NCI-H82 (cell line): ENCODE results near the gene TOX2.

ENCODE experiments used
- DNase-seq: peaks from one replicate; lab custom pipeline; 2025; lab: John Stamatoyannopoulos, UW

TOX2 gene

DNA sequence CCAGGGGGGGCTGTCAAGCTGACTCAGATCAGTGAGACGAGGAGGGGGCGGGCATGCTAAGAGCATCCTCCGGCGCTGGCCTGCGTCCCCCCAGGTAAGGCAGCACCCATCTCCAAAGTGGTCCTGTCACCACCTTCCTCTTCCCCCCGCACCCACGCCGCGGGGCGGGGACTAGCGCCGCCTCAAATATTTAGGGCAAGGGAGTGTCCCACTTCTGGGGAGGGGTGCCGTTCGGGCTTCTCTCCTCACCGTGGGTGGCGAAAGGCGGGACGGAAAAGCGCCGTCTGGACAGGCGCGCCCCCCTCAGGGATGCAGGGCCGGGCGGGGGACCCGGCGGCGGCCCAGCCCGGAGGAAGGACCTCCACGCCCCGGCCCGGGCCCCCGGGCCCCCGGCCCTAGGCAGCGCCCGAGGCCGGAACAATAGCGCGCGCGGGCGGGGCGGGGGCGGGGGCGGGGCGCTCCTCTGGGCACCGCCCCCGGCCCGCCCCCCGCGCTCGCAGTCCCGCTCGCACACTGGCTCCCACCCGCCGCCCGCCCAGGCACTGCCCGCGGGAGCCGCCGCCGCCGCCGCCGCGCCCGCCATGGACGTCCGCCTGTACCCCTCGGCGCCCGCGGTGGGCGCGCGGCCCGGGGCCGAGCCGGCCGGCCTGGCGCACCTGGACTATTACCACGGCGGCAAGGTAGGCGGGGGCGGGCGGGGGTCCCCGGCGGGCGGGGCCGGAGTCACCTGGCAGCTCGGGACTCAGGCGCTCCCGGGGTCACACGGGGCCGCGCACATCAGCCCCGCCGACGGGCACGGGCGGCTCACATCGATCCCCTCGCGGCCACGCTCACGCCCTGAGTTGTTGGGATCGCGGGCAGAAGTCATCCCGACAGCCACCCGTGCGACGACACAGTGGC, at the start of gene TOX2:
TOX2 (plus strand) TSS at position 542 of the 900 bp plus-strand sequence; CDS start at position 582, 40 bp downstream.
- DNase-seq = peak; percentile 50

DNA sequence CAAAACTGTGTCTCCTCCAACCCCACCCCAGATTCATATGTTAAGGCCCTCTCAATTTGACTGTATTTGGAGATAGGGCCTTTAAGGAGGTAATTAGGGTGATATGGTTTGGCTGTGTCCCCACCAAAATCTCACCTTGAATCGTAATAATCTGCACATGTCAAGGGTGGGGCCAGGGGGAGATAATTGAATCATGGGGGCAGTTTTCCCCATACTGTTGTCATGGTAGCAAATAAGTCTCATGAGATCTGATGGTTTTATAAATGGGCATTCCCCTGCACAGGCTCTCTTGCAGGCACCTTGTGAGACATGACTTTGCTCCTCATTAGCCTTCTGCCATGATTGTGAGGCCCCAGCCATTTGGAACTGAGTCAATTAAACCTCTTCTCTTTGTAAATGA, 46.6 kb upstream of the TOX2 start:
- DNase-seq = no peak

DNA sequence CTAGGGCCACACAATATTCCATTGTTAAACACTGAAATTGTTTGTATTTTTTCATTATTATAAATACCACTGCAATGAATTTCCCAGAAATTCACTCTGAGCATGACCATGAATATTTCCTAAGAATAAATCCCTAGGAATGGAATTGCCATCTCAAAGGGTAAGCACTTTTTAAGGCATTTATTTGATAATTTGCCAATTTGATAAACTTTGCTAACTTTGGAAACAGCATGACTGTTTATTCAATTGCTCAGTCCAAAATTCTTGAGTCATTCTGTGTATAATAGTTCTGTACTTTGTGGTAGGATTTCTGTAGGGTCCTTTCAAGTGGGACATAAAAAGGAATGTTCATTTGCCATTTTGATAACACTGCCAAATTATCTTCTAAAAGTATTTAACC, 44.2 kb upstream of the TOX2 start:
- DNase-seq = no peak

DNA sequence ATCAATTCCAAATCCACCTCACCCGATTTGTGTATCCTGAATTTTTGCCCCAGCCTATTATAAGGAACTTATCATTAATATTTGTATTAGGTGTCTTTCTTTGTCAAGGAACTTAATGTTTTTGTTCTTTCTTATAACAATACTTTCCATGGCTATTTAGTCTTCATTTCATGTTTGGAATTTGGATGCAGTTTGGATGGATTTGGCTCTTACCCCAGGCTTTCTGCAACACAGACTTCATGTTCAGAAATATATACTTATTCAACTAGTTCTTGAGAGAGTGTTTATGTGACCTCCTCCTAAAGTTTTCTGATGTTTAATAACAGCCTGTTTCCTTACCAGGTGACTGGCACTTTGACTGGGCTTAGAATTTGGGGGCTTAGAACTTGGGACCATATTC, 35.9 kb upstream of the TOX2 start:
- no peak for DNase-seq

DNA sequence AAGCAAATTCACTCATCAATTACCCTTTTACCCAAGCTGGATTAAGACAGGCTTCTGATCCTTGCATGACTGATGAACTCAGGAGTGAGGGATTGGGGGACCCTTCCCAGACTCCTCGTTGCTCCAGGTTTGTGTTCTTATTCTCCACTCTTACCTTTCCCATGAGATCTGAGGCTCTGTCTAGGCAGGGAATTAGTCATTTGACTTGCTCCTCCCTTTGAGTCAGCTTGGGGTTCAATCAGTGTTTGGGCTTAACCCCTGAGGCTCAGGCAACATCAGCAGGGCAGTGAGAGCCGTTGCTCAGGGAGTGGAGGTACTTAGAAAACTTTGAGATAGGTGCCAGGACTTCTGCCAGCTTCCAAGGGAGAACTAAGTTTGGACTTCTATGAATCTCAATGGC, 20.7 kb upstream of the TOX2 start:
- DNase-seq = no peak

- no peak for DNase-seq
Observed at GRCh38 chr20:43894491-43894890, 20.2 kb upstream of the TOX2 start.

DNA sequence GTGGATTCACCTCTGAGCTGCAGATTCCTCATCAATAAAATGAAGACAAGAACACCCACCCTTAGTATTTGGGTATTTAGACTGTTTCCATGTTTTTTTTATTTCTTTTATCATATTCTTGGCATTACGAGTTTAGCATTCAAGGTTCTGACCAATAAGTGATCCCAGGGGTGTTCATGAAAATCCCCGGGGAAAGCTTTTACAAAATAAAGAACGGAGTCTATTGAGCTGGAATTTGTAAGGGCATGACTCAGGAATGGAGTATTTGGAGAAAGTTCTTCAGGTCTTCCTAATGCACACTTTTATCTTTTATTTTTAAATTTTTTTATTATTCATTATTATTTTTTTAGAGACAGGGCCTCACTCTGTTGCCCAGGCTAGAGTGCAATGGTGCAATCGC, 19.4 kb upstream of the TOX2 start:
- no peak for DNase-seq

DNA sequence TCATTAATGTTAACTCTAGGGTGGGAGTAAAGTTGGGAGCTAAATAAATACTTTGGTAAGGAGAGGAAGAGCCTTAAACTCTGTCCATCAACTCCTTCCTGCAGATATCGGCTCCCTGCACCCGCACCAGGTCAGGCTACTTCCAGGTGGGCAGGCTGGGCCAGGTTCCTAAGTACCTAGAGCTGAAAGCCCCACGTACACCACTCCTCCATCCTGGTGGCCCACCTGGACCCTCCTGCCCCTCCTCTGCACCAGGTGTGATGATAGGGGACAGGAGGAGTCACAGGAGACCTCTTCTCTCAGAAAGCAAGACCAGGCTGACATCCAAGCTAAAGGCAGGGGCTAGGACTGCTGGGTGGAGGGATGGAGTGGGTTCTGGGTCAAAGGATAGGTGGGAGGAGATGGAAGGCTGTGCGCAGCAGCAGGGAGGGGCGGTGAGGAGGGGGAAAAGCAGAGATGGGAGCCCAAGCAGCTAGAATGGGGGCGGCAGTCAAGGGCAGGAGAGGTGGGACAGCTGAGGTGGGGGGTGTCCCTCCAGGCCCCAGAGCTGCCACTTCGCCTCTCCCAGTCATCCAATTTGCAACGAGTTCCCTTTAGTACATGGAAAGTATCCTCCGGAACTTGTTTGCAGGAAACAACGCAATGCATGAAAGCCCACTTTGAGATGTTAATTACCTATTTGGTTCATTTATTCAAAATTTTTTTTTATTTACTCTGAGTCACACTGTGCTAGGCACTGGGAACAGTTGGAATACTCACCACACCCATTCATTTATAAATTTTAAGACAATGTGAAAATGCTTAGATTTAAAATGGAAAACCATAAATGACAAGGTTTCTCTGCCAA, 15.2 kb upstream of the TOX2 start:
- no peak for DNase-seq

DNA sequence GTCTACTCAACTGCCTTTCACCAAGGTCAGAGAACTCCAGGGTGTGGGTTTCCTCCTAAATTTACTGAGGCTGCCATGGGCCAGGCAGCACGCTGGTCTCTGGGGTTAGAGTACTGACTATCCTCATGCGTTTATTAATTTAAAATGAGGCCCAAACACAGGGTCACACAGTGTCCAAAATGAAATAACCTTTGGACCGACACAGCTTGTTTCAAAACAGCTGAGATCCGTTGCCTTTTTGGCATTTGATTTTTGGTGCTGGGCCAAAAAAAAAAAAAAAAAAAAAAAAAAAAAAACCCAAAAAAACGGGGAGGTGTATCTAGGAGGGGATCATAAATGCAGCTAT, 14.6 kb upstream of the TOX2 start:
- DNase-seq = no peak

GRCh38 chr20:43900496-43900895, 14.2 kb upstream of the TOX2 start:
- no peak for DNase-seq

DNA sequence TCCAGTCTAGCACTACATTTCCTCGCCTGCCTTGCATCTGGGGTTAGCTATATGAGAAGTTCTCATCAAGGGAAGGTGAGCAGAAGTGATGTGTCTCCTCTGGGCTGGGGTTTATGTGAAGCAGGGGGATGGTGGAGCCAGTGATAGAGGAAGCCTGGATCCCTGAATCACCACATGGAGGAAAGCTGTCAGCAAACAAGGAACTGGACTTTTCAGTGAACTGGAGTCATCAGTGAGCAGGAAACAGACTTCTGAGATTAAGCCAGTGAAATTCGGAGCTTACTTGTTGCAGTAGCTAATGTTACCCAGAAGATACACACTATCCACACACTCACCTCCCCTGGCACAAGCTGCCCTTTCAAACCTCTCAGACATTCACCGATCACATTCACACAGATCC, 13.4 kb upstream of the TOX2 start:
- no peak for DNase-seq

DNA sequence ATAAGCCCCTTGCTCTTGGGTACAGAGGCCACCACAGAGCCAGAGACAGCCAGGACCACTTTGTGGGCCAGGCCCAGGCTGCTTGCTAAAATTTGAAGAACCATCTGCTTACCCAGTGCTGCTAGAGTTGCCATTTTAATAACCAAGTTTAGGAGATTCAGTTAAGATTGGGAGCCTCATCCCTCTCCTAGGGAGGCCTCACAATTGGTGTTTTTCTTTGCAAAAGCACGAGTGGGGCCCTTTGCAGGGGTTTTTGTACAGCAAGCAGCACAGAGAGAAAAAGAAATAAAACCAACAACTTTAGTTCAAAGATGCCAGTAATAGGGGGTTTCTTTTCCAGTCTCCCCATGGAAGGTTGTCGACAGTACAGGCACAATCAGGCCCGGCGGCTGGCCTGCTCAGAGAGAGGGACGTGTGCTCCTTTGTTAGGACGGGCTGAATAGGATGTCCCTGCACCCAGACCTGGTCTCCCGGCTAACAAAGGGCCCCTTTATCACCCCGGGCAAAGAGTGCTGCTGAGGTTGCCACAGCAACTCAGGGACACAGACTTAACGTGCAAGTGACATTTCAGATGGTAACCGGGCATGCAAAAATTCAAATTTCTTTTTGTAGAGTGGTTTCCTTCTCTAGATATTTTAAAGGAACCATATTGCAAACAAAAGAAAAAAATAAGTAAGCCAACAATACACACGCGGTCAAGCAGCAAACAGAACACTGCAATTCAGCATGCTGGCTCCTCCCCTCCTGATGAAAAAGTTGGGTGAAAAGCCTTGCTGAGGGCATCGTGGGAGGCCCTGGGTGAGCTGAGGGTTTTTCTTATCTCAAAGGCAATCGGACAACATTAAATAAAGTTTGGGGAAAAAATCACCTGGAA, 10.5 kb upstream of the TOX2 start:
- no peak for DNase-seq

DNA sequence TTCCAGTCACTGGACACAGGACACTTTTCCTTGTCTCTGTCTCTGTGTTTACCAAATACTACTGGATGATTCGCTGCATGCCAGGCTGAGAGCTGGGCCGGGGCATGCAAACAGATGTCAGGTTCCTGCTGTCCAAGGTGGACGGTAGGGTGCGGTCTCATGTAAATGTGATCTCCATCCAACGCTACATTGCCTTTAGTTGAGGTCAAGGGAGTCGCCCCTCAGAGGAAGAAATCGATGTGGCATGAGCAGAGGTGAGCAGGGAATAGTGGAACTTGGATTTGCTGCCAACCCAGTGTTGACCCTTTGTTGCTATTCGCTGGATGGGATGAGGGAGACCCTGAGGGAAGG, 9.8 kb upstream of the TOX2 start:
- DNase-seq = no peak

GRCh38 chr20:43906505-43907034, 8.1 kb upstream of the TOX2 start:
- no peak for DNase-seq

- DNase-seq = no peak
Observed at GRCh38 chr20:43909211-43909610, 5.4 kb upstream of the TOX2 start.

- no peak for DNase-seq
Observed at GRCh38 chr20:43909720-43910119, 4.9 kb upstream of the TOX2 start.

- DNase-seq = no peak
Observed at GRCh38 chr20:43910564-43910963, 4.1 kb upstream of the TOX2 start.

DNA sequence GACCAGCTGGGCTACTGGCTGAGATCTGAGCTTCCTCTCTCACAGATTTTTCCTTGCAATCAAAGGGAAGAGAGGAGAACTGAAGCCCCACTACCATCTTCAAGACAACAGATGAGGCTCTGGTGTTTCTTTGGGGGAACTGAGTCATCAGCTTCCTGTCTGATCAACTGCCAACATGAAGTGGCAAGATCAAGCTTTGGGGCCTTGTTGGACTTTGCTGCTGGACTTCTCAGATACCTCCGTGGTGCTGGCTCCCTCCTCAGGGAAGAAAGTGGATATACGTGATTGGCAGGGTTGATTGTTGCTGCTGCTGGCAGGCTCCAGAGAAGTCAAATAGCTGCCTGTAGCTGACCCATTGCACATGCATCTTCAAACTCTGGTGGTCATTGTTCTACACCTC, 3.6 kb upstream of the TOX2 start:
- DNase-seq = no peak

DNA sequence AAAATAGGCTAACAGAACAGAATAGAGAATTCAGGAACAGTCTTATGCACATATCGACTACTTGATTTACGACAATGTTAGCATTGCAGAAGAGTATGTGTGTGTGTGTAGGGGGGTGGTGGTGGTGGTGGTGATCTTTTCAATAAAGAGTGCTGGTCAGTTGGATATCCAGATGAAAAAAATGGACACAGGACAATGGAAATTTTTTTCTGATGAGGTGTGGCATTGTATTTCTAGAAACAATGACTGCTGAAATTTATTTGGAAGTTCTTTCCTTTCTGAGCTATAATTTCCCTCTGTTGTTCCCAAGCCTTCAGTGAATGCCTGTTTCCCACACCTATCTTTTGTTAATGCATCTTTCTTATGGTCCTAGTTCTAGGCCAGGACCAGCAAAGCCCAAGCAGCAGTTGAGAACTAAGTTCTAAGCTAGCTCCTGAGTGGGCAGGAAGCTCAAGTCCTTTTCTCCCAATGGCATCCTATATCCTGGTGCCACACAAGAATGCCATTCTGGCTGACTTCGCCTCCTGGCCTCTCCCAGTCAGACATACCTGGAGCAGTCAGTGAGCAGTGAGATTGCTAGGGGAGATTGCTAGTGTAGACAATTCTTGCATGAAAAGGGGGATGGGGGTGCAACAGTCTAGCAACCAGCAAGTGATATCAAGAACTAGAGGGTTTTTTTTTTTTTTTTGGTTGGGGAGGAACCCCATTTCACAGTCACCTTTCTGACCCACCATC, 1.2 kb upstream of the TOX2 start:
- no peak for DNase-seq

DNA sequence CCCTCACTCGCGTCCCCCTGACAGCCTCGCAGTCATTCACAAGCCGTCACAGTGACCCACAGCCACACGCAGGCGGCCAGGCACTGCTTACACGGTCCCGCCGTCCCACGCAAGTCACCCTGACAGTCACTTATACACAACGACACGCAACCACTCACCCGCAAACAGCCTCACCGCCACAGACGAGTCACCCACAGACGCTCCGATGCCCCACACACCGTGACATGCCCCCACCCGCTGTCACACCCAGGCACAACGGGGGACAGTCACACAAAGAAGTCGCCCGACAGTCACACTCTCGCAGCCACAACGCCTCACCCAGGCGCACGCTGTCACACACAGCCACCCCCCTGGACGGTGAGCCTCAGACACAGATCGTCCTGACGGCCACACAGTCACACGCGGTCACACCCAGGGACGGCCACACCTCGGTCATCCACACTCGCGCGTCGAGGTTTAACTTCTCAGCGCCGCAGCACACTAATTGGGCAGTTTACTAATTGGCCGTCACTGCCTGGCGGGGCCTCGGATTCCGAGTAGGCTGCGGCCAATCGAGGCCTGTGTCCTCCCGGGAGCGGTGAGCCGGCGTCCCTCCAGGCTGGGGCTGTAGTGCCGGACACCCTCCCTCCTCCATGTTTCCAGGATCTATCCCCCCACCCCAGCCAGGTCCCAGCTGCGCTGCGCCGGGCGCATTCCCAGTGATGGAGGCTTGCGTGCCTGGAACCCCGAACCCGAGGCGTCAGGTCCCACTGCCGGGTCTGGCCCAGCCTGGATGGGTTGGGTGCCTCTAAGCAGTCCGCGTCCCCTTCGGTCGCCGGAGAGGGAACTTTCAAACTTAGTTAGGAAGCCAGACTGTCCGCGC, 790 bp downstream of the TOX2 start:
- DNase-seq = no peak
